OCI-LY7 (cell line): ENCODE results near the gene GFAP. TPM values are rescaled to one million over a fixed set of nuclear protein-coding genes. Genes with fewer than 3 reads are reported as not detected.

Experiments
- BruUV-seq: library from RNA; stranded (reverse); fragments of 400-500 nt; replicated peaks from 2 replicates; lab custom pipeline; 2021; lab: Mats Ljungman, UMichigan
- CTCF ChIA-PET: fragments of 300-600 bp; sonication (Branson Sonifier 250); formaldehyde crosslinking; loops from one replicate; lab custom pipeline; 2022; ENCODE audit warnings: antibody characterized with exemption; ENCODE audit not compliant: unreplicated experiment; lab: Charles Lee
- POLR2A ChIA-PET: fragments of 300-600 bp; sonication (Branson Sonifier 250); formaldehyde crosslinking; loops from one replicate; lab custom pipeline; 2022; ENCODE audit warnings: antibody characterized with exemption; lab: Charles Lee
- DNase-seq: peaks from one replicate; pipeline ENCODE4 v3.0.0-alpha.2; 2015; ENCODE audit warnings: low spot score
- H2AFZ ChIP-seq: fragments of 200-600 bp; sonication (generic), shearing (Covaris generic); 2 replicates; pipeline ENCODE4 v1.6.1; 2014; ENCODE audit warnings: mild to moderate bottlenecking, antibody characterized with exemption, low read length, moderate library complexity
- H3K27ac ChIP-seq: fragments of 200-600 bp; sonication (generic); 2 replicates; pipeline ENCODE4 v1.5.1; 2014; ENCODE audit warnings: mixed run types, low read depth, mild to moderate bottlenecking, moderate library complexity, low read length, inconsistent platforms; ENCODE audit not compliant: poor library complexity, severe bottlenecking
- H3K36me3 ChIP-seq: fragments of 200-600 bp; sonication (generic); 2 replicates; pipeline ENCODE4 v1.6.1; 2014; ENCODE audit warnings: mild to moderate bottlenecking, antibody characterized with exemption, low read length, moderate library complexity, mixed read lengths; ENCODE audit not compliant: insufficient read depth
- H3K4me1 ChIP-seq: fragments of 200-600 bp; sonication (generic); 2 replicates; pipeline ENCODE4 v1.5.1; 2014; ENCODE audit warnings: mild to moderate bottlenecking, low read length; ENCODE audit not compliant: insufficient read depth, poor library complexity, severe bottlenecking
- H3K4me2 ChIP-seq: fragments of 200-600 bp; sonication (generic); 2 replicates; pipeline ENCODE4 v1.6.1; 2014; ENCODE audit warnings: mild to moderate bottlenecking, low read length
- H3K4me3 ChIP-seq: fragments of 200-600 bp; sonication (generic); 2 replicates; pipeline ENCODE4 v1.5.1; 2014; ENCODE audit warnings: mild to moderate bottlenecking, low read depth, low read length; ENCODE audit not compliant: poor library complexity, severe bottlenecking
- H3K79me2 ChIP-seq: fragments of 200-600 bp; sonication (generic); 2 replicates; pipeline ENCODE4 v1.6.1; 2016; ENCODE audit warnings: low read depth, mild to moderate bottlenecking, low read length, moderate library complexity, mixed read lengths; ENCODE audit not compliant: insufficient read depth
- H3K9me2 ChIP-seq: fragments of 200-600 bp; sonication (generic); 2 replicates; pipeline ENCODE4 v1.6.1; 2016; ENCODE audit warnings: mild to moderate bottlenecking, low read length, mixed read lengths; ENCODE audit not compliant: insufficient read depth
- H3K9me3 ChIP-seq: fragments of 200-600 bp; sonication (generic); 2 replicates; pipeline ENCODE4 v1.6.1; 2014; ENCODE audit warnings: mild to moderate bottlenecking, mixed run types, low read length, mixed read lengths
- H4K20me1 ChIP-seq: fragments of 200-600 bp; sonication (generic); 2 replicates; pipeline ENCODE4 v1.6.1; 2014; ENCODE audit warnings: mild to moderate bottlenecking, antibody characterized with exemption, low read length, moderate library complexity, mixed read lengths; ENCODE audit not compliant: insufficient read depth
- CTCF ChIP-seq: fragments of 200-600 bp; sonication (generic); conservative IDR thresholded peaks from 2 replicates; pipeline ENCODE4 v1.5.1; 2014; ENCODE audit warnings: mild to moderate bottlenecking, antibody characterized with exemption, low read length, moderate library complexity, mixed read lengths
- EZH2phosphoT487 ChIP-seq: fragments of 200-600 bp; sonication (generic); IDR thresholded peaks from 2 replicates; pipeline ENCODE4 v1.6.1; 2018; ENCODE audit warnings: low read depth, borderline replicate concordance, mild to moderate bottlenecking, mixed run types, antibody characterized with exemption, low read length, moderate library complexity, mixed read lengths
- intact Hi-C: fragments of 100-400 bp; cut with micrococcal nuclease; formaldehyde crosslinking; loops from one replicate; pipeline ENCODE4 v1.10.0; 2022; ENCODE audit not compliant: unreplicated experiment
- total RNA-seq, 2 experiments: library from RNA; depleted of rRNA in 1 of 2; stranded (reverse); fragments of >200 nt in 1 of 2; shearing (Covaris generic) in 1 of 2; gene quantifications; 2 replicates each; pipeline ENCODE4 v1.2.3, GENCODE V29; 2014 to 2022

GFAP gene
- total RNA-seq, 2 experiments from 2014 or later = not detected

GRCh38 chr17:44935116-44935515 lies 19.8 kb upstream of the GFAP start:
- peaks cover 96% of the 10 kb centered on the region for H3K36me3 ChIP-seq
- H3K9me2 ChIP-seq = no peaks in the 10 kb centered on the region
- BruUV-seq = no TSS peak
- H2AFZ ChIP-seq = no peak overlapping the region
- H3K4me3 ChIP-seq = no peak overlapping the region
- H3K79me2 ChIP-seq = peaks cover 38% of the 10 kb centered on the region
- DNase-seq = no peak
- H3K4me1 ChIP-seq = no peaks in the 10 kb centered on the region
- peaks cover 6% of the 10 kb centered on the region for H3K9me3 ChIP-seq
- no peak for TF ChIP-seq EZH2phosphoT487
- TF ChIP-seq CTCF = no peak
- ChIA-PET POLR2A (no interaction called here), CTCF (no interaction called here)
- no peak overlapping the region for H3K27ac ChIP-seq
- peaks cover 6% of the 10 kb centered on the region; the same call in 1 of the 2 replicates for H4K20me1 ChIP-seq
- intact Hi-C loops = no loop called here
- no peak overlapping the region for H3K4me2 ChIP-seq

GRCh38 chr17:44934745-44935105 lies 19.4 kb upstream of the GFAP start:
- H4K20me1 ChIP-seq = peaks cover 6% of the 10 kb centered on the region; the same call in 1 of the 2 replicates
- CTCF ChIA-PET = no interaction called here
- H3K4me2 ChIP-seq = no peak overlapping the region
- DNase-seq = no peak
- POLR2A ChIA-PET = no interaction called here
- H2AFZ ChIP-seq = no peak overlapping the region
- no peaks in the 10 kb centered on the region for H3K9me2 ChIP-seq
- no peaks in the 10 kb centered on the region for H3K4me1 ChIP-seq
- no peak overlapping the region for H3K27ac ChIP-seq
- no TSS peak for BruUV-seq
- intact Hi-C loops = no loop called here
- peaks cover 34% of the 10 kb centered on the region for H3K79me2 ChIP-seq
- H3K9me3 ChIP-seq = peaks cover 6% of the 10 kb centered on the region
- no peak for TF ChIP-seq EZH2phosphoT487
- H3K4me3 ChIP-seq = no peak overlapping the region
- peaks cover 96% of the 10 kb centered on the region for H3K36me3 ChIP-seq

GRCh38 chr17:44933824-44934744 lies 18.8 kb upstream of the GFAP start:
- POLR2A ChIA-PET = no interaction called here

More at GRCh38 chr17:44933824-44934744, 18.8 kb upstream of the GFAP start:
- CTCF ChIA-PET = interaction anchor here (0.6 kb wide), 1 partner anchor 57 kb away, joined by 6 read pairs; no protein-coding TSS in a partner anchor
- intact Hi-C loops = no loop called here
- Histone ChIP-seq H3K4me3 (no peak overlapping the region), H3K9me3 (peaks cover 6% of the 10 kb centered on the region), H2AFZ (no peak overlapping the region), H3K4me1 (no peaks in the 10 kb centered on the region), H4K20me1 (peaks cover 6% of the 10 kb centered on the region; the same call in 1 of the 2 replicates), H3K36me3 (peaks cover 96% of the 10 kb centered on the region), H3K27ac (no peak overlapping the region), H3K4me2 (no peak overlapping the region), H3K9me2 (no peaks in the 10 kb centered on the region), H3K79me2 (peaks cover 27% of the 10 kb centered on the region)
- BruUV-seq = no TSS peak
- TF ChIP-seq EZH2phosphoT487 (no peak), CTCF (no peak)
- no peak for DNase-seq
